DOHH2 (cell line): ENCODE results near the gene RAPGEF3.

Source experiments
- CTCF ChIP-seq: fragments of 200-600 bp; sonication (generic); IDR thresholded peaks from one replicate; pipeline ENCODE4 v1.5.1; 2014; ENCODE audit warnings: antibody characterized with exemption, mild to moderate bottlenecking, low read depth, low read length; ENCODE audit not compliant: poor library complexity, severe bottlenecking
- EZH2phosphoT487 ChIP-seq: fragments of 200-600 bp; sonication (generic); IDR thresholded peaks from 2 replicates; pipeline ENCODE4 v1.6.1; 2017; ENCODE audit warnings: borderline replicate concordance, mild to moderate bottlenecking, antibody characterized with exemption, low read length, moderate library complexity, mixed read lengths

GRCh38 chr12:47714826-47715386 lies 43.8 kb downstream of the RAPGEF3 start:
- TF ChIP-seq CTCF (no peak), EZH2phosphoT487 (no peak)
